ENCODE results near the gene KCTD6. TPM values are rescaled to one million over a fixed set of nuclear protein-coding genes. Genes with fewer than 3 reads are reported as not detected.

Gene KCTD6
- 5.8 and 7.1 TPM in 2 replicates for total RNA-seq

DNA sequence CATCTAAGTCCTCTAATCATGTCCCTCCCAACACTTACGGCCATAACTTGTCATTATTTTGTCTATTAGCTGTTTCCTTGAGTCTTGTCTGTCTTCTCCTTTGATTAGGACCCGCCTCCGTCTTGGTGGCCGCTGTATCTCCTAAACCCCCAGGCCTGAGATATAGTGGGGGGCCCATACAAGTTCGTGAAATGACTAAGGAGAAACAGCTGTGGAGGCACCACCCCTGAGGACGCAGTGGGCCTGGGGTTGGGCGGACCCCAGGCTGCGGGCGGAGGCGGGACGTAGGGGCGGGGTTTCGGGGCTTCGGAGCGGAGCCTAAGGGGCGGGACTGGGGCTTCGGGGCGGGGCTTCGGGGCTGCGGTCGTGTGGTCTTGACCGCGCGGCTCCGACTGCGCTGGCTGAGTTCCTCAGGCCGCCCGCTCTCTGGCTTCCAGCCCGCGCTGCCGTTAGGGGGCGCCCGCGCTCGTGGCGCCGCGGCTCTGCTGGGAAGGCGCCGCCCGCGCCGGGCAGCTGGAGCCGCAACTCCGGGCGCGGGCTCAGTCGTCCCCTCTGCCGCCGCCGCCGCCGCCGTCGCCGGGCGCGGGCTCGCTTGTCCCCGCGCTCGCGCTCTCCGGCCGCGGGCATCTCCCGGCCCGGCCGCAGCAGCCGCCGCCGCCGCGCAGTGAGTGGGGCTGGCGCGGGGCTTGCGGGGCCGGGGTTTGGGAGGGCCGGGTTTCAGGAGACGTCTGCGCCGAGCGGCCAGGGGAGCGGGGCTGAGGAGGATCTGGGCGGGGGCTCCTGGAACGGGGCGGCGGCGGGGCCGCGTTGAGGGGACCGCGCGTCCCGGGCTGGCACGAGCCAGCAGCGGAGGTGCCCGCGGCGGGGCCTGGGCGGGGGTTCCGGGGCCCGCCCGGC is at the start of gene KCTD6:
Gene KCTD6 (plus strand): TSS at position 591 of the 897 bp plus-strand sequence. CDS start 6,660 bp downstream, outside the sequence.
- DNase-seq (ENCODE audit: extremely low read depth, low read depth, low spot score): no peak

DNA sequence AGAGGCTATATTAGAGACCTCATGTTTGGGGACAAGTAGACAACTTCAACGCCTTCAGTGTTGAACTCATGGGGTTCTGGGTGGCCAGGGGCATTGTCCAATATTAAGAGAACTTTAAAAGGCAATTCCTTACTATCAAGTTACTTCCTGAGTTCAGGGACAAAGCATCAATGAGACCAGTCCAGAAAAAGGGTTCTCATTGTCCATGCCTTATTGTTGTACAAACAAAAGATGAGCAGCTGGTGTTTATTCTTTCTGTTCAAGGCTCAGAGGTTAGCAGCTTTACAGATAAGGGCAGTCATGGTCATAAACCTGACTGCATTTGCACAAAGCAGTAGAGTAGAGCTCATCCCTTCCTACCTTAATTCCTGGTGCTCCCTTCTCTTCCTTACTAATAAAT is 39.7 kb upstream of the KCTD6 start:
- DNase-seq (ENCODE audit: extremely low read depth, low read depth, low spot score): no peak

DNA sequence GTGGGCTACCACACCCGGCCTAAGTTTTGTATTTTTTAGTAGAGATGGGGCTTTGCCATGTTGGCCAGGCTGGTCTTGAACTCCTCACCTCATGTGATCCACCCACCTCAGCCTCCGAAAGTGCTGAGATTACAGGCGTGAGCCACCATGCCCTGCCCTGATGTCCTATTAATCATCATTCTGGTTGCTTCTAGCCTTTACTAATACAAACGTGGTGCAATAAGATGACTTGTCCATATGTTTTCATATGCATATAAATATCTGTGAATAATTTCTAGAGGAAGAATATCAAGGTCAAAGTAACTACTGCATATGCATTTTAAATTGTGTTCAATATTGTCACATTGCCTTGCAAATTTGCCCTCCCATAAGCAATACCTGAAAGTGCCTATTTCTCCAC is 32.7 kb upstream of the KCTD6 start:
- no peak for DNase-seq (ENCODE audit: extremely low read depth, low read depth, low spot score)

DNA sequence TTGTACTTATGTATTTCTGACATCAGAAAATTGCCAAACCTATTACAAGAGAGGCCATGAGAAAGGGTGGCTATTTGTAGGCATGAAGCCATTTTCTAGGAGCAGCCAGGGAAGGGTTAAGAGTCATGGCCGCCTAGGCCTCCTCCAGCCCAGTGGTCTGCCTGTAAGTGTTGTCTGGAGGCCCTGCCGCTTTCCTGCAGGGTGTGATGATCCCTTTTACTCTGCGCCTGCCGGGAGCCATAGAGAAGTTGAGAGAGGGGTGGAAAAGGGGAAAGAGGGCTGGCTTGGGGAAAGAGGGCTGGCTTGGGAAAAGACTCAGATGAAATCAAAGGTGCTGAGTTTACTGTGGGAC is 29.1 kb upstream of the KCTD6 start:
- DNase-seq (ENCODE audit: extremely low read depth, low read depth, low spot score): no peak

DNA sequence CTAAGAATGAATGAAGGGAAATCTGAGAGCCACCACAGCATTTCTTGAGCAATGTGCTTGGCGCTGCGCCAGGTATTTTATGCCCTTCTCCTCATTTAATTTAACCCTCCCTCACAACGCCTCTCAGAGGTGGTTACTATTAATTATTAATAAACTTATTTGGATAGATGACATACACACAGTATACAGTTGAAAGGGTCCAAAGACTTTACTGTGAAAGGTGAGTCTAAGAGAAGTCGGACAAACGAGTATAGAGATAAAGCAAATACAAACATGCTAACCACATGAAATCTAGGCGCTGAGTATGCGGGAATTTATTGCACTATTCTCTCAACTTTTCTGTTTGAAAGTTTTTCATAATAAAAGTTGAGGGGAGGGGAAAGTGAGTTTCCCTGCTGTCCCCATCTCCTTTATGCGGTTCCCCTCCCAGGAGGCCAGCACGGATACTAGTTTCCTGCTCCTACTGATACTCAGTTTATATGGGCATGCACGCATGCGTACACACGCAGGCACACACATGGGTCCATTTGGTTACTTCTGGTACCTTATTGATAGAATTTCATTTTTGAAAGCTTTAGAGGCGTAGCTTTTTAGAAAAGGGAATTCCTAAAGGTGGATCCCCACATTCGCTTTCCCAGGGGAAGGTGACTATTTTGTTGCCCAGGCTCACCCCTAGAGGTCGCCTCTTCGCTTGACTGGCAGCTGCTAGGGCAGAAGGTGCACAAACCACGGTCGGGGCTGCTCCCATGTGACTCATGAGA is 28.5 kb upstream of the KCTD6 start:
- DNase-seq (ENCODE audit: extremely low read depth, low read depth, low spot score): peak; percentile 16

DNA sequence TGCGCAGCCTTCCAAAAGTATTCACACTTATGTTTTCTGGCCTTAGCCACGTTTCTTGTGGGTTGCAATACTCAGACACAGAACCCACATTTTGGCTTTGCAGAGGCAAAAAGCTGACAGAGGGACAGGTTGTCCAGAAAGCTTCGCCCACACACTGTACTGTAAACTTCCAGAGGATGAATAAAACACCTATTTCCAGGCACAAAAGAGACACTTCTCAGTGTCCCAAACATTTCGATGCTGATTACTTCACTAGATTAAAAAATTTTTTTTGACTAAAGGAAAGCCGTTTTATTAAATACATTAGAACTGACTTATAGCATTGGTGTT is 28.0 kb upstream of the KCTD6 start:
- DNase-seq (ENCODE audit: extremely low read depth, low read depth, low spot score): no peak

DNA sequence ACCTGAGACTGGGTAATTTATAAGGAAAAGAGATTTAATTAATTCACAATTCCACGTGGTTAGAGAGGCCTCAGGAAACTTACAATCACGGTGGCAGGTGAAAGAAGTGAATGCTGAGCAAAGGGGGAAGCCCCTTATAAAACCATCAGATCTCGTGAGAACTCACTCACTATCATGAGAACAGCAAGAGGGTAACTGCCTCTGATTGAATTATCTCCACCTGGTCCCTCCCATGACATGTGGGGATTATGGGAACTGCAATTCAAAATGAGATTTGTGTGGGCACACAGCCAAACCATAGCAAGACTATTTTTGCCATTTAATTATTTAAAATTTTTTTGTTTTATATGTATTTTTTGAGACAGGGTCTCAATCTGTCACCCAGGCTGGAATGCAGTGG is 27.0 kb upstream of the KCTD6 start:
- DNase-seq (ENCODE audit: extremely low read depth, low read depth, low spot score): no peak

DNA sequence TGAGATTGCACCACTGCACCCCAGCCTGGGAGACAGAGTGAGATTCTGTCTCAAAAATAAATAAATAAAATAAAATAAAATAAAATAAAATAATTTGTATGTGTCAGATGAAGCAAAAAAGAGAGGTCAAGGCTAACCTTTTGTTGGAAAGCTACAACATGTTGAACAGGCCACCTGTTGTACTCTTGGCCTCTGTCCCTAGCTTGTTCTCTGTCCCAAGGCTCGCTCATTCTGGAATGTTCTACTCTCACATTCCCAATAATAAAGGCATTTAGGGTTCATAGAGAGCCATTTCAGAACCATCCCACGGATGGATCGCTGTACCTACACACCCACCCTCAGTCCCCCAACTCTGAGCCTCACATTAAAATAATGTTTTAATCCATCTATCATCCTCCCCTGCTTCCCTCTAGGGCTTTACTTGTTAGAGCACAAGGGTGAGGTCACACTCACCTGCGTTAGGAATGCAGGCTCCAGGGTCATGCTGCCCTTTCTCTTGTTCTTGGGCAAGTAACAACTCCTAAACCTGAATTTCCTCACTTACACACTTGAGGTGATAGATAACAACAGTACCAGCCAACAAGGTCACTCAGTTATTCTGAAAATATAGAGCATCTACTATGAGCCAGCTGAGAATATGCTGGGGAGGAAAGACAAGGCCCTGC is 24.9 kb upstream of the KCTD6 start:
- no peak for DNase-seq (ENCODE audit: extremely low read depth, low read depth, low spot score)

DNA sequence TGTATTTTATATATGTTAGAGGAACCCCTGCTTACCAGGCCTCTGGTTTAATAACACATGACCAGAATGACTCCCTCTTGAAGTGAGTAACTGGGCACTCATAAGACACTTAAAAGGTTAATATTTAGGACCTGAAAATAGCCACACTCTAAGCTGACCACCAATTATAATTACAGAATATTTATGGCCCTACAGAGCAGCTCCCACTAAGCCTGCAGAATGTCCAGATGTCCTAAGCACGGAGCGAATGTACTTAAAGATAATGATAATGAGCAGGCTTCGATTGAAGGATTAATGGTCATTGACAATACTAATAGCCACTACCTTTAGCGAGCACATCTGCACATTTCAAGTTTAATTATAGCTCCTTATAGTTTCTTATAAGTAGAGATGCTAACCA is 22.8 kb upstream of the KCTD6 start:
- DNase-seq (ENCODE audit: extremely low read depth, low read depth, low spot score): no peak

DNA sequence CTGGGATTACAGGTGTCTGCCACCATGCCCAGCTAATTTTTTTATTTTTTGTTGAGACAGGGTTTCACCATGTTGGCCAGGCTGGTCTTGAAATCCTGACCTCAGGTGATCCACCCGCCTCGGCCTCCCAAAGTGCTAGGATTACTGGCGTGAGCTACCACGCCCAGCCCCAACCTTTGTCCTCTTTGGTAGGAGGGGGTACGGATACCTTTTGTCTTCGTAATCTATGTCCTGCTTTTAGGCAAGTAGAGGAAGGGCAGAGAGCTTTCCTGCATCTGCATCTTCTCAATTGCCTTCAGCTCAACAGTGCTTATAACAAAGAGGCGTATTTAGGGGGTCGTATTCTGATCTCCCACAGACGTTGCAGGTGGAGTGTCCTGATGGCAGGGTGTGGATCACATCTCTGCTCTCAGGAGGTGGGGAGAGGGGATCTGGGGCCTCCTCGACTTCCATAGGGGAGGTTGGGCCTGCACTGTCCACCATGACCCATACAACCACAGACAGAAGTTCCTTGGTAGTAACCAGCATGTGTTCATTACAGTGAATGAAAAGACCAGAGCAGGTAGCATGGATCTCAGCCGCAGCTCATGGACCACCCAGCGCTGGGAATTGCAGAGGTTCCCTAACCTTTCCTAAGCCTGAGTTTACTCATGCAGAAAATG is 21.4 kb upstream of the KCTD6 start:
- no peak for DNase-seq (ENCODE audit: extremely low read depth, low read depth, low spot score)

DNA sequence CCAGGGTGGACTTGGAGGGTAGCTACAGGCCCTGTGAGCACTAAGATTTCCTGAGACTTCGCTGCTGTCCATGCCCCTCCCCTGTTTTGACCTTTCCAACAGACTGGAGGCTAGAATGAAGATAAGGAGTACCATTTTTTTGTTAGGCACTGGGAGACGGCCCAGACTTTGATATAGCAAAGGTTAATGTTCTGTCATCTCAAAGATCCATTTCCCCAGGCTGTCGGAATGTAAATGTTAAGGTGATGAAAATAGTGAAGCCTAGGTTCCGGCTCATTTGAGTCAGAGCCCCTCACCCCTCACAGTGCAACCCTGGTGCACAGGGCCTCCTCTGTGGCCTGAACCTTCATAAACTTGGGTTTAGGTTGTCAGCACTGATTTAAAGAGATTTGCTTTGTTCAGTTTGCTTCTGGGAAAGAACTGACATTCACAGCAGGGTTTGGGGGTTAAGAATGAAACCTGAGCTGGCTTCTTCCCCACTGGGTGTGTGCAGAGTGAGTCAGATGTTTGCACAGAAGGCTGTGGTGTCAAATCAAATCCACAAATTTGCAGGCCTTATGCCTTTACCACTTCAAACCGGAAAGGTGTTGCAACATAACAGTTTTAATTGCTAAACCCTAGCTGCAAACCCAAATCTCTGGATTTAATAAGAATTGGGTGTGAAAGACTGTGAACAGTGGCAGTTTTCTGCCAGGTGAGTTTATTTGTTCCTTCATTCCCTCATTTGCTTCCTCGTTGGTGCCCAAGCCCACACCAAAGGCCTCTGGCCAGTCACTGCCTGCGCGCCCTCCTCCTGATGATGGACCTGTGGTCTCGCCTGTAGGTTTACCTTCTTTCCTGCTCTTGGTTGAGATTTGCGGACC is 20.6 kb upstream of the KCTD6 start:
- no peak for DNase-seq (ENCODE audit: extremely low read depth, low read depth, low spot score)

DNA sequence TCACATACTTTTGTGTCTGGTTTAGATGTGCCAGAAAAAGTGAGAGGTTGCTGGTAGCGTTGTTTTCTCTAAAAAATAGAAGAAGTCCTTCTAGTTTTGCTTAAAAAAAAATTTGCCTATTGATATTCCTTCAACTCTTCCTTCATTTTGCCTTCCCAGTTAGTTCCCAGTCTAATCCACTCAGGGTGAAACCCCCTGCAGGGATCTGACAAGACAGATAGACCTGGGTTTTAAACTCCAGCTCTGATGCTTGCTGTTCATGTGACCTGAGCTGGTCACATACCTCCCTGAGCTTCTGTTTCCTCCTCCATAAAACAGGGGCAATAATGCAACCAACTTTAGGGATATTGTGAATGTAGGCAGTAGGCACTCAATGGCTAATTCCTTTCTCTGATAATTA is 18.6 kb upstream of the KCTD6 start:
- no peak for DNase-seq (ENCODE audit: extremely low read depth, low read depth, low spot score)

DNA sequence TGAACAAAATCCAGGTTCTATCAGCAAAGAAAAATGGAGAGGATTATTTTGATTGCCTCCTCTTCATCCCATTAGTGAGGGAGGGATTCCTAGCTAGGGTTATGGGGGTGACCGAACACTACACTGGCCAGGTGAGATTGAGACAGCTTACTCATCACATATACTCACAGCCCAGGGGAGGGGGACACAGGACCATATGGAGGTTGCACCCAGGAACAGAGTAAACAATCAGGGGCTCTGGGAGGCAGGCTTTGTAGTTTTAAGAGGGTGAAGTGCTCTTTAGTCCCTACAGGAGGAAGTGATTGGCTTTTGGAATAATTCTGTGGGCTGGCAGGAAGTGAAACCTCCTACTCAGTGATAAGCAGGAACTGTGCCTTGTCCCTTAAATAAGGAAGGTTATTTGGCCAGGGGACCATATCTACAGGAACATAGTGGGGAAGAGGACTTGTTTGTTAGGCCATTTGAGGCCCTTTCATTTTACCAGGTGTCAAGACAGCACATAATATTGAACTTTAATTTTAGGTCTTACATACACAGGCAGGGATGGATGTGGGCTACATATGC is 17.5 kb upstream of the KCTD6 start:
- no peak for DNase-seq (ENCODE audit: extremely low read depth, low read depth, low spot score)

DNA sequence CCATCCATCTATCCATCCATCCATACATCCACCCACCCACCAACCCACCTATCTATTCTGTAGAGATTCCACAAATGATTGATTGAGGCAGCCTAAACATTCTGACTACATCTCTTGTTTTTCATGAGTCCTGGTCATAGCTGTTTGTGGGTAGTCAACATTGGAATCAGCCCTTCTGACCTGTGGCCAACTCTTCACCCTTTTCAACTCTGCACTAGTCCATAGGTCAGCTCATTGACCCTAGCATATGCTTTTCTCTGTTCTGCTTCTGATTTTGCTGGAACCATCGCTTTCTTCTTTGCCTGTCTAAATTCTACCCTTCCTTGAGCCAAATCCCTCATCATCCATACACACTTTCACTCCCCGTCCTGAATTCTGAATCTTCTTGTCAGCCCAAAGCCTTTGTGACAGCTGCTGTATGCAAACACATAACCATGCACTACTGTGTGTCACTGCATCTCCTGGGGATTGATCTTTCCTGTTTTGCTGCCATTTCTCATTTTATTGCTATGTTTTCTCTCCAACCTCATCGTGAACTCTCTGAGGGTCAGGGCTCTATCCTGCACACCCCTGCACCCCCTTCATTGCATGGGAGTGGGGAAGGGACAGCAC is 16.8 kb upstream of the KCTD6 start:
- no peak for DNase-seq (ENCODE audit: extremely low read depth, low read depth, low spot score)

DNA sequence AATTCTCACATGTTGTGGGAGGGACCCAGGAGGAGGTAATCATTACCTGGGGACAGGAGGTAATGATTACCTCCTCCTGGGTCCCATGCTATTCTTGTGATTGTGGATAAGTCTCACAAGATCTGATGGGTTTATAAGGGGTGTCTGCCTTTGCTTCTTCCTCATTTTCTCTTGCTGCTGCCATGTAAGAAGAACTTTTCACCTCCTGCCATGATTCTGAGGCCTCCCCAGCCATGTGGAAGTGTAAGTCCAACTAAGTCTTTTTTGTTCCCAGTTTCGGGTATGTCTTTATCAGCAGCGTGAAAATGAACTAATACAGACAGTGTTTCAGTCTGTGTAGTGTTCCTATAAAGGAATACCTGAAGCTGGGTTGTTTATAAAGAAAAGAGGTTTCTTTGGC is 13.1 kb upstream of the KCTD6 start:
- DNase-seq (ENCODE audit: extremely low read depth, low read depth, low spot score): no peak

DNA sequence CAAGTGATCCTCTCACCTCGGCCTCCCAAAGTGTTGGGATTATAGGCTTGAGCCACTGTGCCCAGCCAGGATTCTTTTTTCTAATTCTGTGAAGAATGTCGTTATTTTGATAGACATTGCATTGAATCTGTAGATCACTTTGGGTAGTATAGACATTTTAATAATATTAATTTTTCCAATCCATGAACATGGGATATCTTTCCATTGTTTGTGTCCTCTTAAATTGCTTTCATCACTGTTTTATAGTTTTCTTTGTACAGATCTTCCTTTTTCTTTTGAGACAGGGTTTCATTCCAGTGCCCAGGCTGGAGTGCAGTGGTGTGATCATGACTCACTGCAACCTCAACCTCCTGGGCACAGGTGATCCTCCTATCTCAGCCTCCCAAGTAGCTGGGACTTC is 11.6 kb upstream of the KCTD6 start:
- no peak for DNase-seq (ENCODE audit: extremely low read depth, low read depth, low spot score)

DNA sequence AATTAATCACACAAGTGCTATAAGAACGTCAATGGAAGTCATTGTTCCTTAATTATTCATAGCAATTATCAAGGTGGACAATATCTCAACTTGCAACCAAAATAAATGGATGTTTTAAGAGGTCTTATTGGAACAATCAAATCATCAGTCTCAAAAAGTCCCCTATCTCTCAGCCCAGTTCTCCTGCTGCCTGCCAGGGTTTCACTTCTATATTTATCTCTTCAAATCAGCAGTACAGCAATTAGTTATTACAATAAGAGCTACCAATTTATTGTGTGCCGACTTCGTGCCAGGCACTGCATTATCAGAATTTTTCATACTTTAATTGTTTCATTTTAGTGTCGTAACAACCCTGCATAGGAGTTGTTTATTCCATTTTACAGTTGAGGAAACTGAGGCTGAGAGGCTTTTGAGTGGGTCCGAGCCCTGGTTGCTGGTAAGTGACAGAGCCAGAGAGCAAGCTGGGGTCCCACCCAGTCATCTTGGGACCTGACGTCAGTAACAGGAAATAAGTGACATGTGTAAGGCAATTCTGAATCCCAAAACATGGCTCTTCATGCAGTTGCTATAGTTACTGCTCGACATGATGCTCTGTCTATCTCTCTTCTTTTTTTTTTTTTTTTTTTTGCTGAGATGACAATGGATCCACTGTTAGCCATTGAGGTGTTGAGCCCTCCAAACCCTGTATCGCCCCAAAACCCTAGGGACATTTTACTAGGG is 8.8 kb upstream of the KCTD6 start:
- no peak for DNase-seq (ENCODE audit: extremely low read depth, low read depth, low spot score)

DNA sequence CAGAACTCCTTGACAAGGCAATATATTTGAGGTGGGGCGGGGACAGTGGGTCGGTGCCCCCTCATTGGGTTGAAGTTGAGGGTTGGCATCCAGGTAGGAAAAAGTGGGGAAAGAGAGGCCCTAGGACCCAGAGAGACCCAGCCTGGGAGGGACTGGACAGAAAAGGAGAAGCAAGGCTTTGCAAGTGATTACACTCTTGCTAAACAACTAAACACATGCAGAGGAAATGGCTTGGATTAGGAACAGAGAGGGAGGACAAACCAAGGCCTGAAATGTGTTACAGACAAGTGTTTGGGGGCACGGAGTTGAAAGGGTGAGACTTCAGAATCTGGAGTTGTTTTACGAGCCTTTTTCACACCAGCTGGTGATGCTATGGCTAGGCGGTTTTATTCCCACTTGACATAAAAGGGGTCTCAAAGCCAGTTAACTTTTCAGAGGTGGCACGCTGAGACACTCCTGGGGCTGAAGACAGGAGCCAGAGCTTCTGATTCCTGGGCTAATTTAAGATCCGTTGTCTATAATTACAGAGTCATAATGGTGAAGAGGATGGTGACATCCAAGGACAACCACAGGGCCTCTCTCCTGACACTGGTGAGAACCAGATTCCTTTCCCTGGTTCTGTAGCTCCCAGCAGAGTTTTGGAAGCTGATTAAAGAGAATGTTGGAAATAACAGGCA is 7.7 kb upstream of the KCTD6 start:
- no peak for DNase-seq (ENCODE audit: extremely low read depth, low read depth, low spot score)
